GM19043 (cell line): ENCODE data around the gene DLX3.

Source experiments
- ATAC-seq: cut with Tn5 transposase; IDR thresholded peaks from one replicate; pipeline ENCODE4 v1.9.1; 2021; ENCODE audit warnings: low read depth; ENCODE audit not compliant: unreplicated experiment

Gene DLX3

DNA sequence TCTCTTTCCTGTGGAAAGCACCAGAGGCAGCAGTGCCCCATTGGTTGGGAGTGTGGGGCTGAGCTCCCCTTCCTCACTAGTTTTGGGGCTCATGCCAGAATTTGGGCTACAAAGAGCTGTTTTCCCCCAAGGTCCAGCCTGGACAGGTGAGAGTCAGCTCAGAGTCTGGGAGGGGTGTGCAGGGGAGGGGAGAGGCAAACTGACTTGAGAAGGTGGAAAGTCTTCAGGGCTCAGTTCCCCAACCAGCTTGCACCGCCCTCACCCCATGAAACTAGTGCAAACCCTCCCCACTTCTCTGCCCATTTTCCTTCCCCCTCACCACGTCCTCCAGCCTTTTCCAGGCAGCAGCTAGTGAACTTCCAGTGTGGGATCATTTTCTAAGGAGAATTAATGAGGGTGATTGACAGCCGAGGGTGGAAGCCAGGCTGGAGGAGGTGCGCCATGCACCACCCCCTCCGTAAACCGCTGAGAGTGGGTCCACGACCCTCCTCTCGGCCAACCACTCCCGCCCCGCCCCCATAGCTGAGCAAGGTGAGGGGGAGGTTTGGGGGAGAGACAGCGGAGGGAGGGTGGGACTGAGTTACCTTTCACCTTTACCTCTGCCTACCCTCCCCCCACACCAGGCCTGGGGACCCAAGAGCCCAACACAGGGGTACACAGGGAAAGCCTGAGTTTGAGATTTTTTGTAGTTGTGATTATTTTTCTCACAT is 32.3 kb downstream of the DLX3 start:
- ATAC-seq: no peak

DNA sequence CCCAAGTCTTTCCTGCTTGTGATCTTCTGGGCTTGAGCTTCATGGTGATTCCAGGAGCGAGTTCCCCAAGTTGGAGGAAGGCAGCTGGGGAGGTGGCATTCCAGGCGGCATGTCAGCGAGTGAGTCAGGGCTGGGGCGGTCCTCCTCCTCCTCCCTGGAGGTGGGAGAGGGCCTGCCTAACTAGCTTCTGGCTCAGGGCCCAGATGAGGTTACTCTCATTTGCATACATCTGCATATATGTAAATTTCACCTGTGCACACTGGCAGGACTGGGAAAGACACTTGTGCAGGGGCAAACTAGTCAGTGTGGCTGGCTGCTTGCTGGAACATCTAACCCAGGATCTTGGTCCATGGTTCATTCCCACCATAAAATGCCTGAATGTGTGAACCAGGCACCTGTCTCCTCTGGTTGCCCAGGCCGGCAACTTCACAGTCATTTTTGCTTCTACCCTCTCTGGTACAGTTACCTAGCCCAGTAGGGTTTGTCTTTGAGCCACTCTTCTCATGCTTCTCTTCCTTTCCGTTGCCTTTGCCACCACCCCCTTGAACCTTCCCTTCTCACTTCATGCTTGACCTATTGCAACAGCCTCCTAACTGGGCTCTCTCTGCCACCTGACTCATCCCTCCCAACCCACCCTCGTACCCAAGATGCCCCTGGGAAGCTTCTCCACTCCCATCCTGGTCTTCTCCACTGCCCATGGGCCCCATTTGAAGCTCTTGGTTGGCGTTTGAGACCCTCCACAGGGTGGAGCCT is 35.7 kb downstream of the DLX3 start:
- ATAC-seq: no peak

DNA sequence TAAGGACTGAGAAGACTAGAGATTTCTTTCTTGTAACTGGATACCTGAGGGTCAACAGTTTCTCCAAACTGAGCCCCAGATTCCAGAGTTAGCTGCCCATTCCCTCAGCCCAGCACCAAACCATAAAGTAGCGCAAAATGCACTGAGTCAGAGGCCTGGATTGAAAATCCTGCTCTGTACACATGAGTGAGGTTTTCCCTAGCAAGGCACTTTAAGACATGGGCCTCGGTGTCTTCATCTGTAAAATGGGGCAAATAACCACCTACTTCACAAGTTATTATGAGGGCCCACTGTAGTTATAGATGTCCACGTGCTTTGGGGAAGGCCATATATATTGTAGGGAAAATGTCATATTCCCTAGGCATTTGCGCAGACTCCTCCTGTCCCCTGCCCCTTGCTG is 36.3 kb downstream of the DLX3 start:
- no peak for ATAC-seq

DNA sequence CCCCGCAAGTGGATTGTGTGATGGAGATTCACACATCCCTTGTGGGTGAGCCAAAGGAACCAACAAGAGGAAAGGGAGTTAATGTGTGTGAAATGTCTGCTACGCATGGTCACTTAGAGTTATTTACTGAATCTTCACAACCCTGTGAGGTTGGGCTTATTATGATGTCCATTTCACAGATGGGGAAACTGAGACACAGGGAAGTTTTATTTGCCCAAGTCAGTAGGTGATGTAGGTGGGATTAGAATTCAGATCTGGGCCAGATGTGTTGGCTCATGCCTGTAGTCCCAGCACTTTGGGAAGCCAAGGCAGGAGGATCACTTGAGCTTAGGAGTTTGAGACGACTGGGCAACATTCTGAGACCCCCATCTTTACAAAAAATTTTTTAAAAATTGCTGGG is 37.7 kb downstream of the DLX3 start:
- ATAC-seq: no peak

DNA sequence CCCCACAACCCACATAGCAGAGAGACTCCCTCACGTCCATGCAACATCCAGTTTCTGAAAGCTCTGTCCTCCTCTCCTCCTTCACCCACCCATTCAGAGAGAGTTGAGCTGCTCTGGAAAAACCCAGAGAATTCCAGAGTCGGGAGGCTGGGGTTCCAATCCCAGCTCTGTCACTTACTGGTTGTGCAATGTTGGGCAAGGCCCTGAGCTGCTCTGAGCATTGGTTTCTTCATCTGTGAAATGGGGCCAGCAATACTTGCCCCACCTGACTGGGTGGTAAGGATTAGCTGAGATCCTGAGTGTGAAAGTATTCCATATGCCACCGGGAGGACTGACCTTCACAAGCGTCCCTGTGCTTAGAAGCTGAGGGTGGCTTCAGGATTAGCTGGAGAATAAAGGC is 38.2 kb downstream of the DLX3 start:
- no peak for ATAC-seq

DNA sequence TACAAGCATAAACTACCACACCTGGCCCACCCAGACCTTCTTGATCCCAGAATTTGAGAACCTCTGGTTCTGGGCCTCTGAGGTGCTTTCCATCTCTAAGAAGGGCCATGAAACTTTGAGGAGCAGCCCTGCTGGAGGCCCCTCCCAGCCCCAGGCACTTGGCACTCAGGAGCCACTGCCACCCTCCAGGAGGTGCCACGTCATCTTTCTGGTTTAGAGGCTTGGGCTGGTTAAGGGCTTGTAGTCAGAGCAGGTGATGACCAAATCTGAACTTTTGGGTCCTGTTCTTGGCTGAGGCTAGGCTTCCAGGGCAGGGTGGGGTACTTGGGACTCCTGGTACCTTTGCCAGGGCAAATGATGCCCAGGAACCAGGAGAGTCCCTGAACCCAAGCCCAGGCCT is 39.9 kb downstream of the DLX3 start:
- ATAC-seq: no peak

DNA sequence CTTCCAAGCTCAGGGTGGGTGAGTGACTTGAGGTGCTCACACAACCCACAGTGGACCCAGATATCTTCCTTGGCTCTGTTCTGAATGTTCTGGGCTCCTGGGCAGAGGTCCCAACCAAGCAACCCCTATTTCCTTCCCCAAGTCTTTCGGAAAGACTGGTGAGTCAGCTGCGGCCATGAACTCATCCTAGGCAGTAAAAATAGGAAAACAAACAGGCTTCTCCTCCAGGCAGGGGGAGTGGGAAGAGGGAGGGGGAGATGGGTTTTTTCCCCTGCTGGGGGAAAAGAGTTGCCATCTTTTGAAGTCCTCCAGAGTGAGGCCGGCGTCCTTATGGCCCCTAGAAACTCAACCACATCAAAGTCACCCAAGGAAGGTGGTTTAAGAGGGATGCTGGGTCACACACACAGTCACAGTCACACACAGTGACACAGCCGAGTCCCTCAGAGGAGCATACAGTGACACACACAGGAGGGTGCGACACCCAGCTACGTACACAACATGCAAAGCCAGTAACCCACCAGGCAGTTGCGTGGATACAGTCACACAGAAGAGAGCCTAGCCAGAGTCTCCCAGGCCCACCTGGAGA is 42.0 kb downstream of the DLX3 start:
- no peak for ATAC-seq

DNA sequence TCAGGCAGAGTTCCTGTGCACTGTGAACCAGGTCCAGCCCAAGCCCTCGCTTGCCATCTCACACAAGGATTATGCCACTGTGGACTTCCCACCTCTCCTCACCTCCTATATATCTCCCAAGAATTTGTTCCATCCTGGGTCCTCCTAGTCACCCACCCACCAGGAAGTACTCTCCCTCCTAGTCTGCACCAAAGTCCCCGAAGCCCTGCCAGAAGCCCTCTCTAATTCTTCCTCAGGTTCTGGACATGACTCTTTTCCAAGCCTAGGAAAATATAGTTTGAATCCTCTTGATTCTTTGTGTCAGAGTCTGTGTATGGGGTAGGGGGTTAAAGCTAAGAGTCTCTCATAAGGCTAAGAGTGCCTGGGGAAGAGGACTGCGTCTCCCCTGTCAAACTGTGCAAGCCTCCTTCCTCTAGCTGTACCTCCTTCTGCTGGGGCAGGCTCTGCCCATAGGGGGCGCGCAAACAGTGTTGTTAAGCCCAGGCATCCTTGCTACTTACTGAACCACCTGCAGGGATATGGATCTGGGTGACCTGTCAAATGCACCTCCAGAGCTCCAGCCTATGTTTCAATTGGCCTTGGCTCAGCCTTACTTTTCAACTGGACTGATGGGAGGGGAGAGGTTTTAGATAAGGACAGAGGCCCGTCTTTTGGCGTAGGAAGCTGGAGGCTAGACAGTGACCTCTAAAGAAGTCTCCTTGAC is 42.7 kb downstream of the DLX3 start:
- ATAC-seq: no peak

DNA sequence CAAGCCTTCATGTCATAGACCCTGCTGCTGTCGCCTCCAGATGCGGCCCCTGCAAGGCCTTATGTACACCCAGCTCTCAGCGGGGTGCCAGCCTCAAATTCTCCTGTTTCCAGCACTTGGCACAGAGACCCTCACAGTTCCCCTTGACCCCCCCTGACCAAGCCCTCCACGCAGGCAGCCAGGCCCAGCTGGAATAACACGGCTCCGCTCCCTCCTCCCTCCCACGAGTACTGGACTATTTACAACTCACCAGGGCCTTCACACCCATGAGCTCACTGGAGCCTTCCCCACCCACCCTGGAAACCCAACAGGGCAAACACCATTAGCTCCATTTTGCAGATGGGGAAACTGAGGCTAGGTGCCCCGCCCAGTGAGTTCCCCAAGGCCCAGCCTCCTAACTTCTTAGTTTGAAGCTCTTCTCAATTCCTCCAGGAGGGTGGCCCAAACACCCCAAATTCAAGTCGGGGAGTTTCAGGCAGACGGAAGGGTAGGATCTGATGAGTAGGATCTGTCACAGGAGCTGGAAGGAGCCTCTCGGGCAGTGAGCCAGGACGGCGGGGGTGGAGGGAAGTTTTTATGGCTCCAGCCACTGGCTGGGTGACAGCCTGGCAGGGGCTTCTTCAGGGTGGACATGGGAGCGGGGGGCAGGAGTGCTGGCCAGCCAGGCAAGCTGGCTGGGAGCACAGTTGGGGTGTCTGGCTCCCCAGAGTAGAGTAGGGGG is 43.5 kb downstream of the DLX3 start:
- no peak for ATAC-seq

DNA sequence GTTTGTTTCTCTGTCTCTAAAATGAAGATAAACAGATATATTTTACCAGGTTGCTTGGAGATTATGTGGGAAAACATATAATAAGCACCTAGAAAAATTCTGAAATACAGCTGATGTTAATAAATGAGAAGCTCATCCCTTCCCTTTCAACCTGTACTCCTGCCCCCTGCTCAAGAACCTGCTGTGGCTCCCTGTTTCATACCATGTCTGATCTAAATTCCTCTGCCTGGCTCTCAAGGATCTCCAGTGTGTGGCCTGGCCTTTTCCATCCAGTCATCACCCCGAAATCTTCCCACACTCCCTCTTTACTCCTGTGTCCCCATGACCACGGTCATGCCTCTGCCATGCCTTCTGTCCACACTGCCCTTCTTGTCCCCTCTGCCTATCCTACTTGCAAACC is 45.4 kb downstream of the DLX3 start:
- no peak for ATAC-seq

DNA sequence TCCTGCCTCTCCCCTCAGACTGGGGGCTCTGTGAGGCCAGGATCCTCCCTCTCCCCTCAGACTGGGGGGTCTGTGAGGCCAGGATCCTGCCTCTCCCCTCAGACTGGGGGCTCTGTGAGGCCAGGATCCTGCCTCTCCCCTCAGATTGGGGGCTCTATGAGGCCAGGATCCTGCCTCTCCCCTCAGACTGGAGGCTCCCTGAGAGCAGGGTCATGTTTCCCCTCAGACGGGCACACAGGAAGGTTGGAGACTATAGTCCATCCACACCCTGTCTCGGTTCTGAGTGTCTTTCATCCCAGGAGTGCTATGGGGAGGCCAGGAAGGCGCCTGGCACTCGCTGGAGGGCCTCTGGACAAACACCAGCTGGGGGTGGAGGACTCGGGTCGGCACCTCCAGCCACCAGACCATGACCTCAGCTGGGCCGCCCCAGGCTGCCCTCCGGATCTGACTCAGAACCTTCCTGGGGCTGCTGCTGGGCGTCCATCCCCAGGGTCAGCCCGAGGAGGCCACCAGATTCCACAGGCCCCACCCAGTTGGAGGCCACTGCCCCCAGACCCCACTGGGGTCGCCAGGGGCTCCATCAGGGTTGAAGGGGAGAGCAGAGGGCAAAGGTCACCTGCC is 48.0 kb downstream of the DLX3 start:
- ATAC-seq: no peak

DNA sequence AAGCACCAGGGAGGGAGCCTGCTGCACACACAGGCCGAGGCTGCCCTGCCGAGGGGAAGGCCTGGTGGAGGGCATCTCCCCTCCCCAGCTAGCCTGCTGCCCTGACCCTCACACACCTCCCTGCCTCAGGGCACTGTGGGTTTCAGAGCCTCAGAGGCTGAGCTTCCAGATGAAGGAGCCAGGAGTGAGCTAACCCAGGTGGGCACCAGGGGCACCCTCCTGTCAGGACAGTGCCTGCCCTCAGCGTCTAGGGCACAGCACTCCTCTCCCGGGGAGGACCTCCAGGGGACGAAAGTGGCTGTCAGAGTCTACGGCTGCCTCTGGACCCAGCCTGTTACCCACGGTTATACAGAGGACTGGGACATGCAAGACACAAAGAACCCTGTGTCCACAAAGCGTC is 48.8 kb downstream of the DLX3 start:
- no peak for ATAC-seq

DNA sequence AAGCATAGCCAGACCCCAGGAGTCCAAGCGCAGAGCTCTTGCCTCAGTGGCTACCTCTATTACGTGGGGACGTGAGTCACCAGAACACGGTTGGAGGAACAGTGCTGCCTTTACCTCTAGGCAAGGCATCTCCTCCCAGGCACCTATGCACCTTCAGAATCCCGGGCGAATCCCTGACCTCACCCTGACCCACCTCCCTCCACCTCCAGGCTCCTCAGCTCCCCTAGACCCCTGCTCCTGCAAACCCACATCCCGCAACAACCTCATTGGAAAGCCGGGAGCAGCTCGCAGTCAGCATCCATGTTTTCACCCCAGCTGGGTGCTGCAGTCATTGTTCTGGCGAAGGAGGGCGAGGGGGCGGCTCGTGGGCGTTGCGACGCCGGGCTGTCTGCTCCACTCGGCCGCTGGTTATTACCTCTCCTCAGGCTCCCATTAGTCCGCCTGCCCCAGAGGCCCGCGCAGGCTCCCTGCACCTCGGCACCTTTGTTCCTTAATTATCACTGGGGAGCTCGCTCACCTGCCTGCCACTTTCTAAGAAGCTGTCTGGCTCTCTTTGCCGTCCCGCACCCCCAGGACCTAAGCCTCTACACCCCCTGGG is 50.7 kb downstream of the DLX3 start:
- no peak for ATAC-seq

DNA sequence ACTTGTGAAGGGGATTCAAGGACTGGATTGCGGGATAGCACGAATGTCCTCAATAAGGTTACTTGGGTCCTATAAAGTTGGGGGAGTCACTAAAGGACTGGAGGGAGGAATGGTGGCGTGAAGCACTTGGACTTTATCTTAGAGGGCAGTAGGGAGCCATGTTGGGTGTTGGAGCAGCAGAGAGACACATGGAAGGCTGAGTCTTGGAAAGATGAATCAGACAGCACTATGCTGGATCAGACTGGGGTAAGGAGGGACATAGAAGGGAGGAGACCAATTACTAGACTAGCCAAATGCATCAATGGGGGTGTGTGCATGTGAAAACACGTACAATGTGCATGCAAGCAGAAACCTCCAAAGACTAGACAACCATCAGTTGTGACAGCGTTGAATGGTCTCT is 52.1 kb downstream of the DLX3 start:
- ATAC-seq: no peak

DNA sequence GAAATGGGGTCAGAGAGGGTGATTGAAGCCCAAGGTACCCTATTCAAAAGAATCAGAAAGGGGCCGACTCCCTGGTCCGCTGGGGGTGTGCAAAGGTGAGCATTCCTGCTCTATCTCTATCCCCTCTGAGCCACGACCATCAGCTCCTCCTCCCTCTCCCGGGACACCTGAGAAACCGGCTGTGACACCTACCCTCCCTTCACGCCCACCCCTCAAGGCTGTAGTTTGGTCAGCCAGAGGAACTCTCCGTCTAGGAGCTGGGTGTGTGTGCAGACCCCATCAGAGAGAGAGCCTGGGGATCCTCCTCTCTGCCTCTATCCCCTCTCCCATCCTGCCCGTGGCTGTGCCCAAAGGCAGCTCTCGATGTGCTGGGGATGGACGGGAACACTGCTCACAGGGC is 53.6 kb downstream of the DLX3 start:
- ATAC-seq: no peak
